SK-N-DZ (cell line): ENCODE data around the gene TIAM2.
A peak's percentile ranks its signal among the peaks of the same experiment; 100 is the strongest.
"Not testable (repeated sequence)": the region's sequence is repeated elsewhere in the genome, so short reads cannot be mapped to it uniquely, and the experiment has no call there.

Source experiments
- DNase-seq: peaks from one replicate; pipeline ENCODE4 v3.0.0-alpha.2; 2015; ENCODE audit warnings: low spot score

Gene TIAM2

DNA sequence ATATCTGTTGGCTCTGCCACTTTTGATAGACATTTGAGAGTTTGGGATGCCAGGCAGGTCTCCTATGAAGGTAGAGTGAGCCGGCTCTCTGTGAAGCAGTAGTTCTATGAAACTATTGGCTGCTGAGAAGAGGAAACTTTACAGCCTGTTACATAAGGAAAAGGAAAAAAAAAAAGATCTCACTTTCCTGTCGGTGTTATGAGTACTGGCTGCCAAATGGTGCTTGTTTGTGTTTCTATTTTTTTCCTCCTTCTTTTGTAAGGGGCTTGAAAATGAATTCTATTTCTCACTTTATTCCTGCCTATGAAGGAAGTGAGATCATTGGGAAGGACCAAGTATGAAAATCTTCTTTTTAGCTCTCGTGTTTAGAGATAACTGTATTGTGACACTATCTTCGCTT lies 195.6 kb downstream of the TIAM2 start:
- no peak for DNase-seq

GRCh38 chr6:155193526-155193925 lies 198.4 kb downstream of the TIAM2 start:
- no peak for DNase-seq

DNA sequence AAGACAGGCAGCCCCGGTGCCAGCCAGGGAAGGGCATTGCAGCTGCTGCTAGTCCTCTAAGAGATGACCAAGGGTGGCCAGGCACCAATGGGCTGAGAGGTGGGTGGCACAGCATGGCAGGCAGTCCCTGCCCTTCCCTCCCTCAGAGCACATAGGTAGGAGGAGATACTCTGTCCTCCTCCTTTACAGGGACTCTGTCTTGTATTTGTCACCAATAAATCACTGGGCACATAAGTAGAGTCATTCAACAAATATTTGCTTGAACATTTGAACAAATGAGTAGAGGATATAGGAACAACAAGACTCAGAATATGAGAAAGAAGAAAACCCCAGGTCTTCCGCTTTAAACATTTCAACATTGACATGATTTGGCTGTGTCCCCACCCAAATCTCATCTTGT lies 199.3 kb downstream of the TIAM2 start:
- DNase-seq = no peak

DNA sequence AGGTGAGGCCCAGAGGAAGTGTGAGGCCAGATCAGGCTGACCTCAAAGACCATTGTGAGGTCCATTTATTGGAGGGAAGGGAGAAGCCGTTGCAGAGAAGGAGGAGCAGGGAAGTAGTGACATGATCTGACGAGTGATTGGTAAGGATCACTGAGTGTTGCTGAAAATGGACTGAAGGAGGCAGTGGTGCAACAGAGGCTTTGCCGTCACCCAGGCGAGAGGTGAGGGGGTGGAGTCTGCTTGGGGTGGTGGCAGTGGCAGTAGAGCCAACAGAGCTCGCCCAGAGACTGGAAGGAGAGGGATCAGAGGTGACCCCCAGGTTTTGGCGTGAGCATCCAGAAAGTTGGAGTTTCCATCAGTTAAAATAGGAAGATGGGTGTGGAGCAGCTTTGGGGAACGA lies 200.8 kb downstream of the TIAM2 start:
- DNase-seq = no peak

GRCh38 chr6:155196911-155197310 lies 201.8 kb downstream of the TIAM2 start:
- DNase-seq = no peak

- DNase-seq = no peak
These were observed 202.8 kb downstream of the TIAM2 start for GRCh38 chr6:155197932-155198331.

DNA sequence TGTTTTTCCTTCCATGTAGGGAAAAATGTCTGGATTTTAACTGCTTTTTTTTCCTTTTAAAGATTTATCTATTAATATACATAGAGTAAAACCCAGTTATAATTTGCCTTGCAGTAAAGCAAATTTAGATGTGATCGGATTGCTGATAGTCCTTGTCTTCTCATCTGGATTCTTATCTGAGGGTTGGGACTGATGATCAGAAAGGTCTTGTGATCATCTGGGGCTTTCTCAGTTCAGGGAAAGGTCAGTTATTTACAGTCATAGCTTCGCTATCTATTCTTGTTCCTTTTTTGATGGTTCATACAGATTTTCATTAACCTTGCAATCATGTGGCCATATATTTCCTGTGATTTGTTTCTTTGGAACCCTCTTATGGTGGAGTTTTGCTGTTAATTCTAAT lies 204.9 kb downstream of the TIAM2 start:
- no peak for DNase-seq

GRCh38 chr6:155201461-155202226 lies 206.5 kb downstream of the TIAM2 start:
- no peak for DNase-seq

GRCh38 chr6:155207223-155207622 lies 212.1 kb downstream of the TIAM2 start:
- DNase-seq = no peak

- DNase-seq = no peak
These were observed 217.0 kb downstream of the TIAM2 start for GRCh38 chr6:155212106-155212505.

GRCh38 chr6:155212616-155213380 lies 217.7 kb downstream of the TIAM2 start:
- DNase-seq = no peak

DNA sequence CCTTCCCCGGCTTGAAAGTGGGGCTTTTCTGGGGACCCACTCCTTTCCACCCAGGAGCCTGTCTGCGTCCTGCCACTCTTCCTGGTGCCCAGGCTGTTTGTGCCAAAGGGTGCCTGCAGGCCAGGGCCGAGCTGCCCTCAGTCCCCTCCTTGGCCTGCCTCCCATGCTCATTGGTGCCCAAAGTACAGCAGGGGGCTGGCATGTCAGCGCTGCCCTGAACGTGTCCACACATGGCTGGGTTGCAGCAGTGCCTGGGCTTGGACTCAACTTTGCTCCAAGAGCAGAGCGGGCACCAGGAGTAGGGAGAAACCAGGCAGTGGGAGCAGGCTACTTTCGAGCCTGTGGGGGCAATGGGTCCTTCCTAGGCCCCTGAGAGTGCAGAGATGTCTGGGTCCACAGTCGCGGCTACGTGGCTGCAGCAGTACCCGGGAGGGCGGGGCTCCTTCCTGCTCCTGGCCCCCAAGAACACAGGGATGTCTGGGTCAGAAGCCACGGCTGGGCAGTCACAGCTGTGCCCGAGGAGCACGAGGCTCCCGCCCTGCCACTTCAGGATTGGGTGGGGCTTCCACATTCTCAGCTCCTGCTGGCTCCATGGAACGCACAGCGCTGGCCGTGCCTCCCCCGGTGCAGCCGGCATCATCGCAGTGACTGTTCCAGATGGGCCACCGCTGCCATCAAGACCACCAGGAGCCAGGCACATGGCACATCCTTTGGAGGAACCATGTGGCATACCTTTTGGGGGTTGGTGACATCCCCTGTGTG lies 218.7 kb downstream of the TIAM2 start:
- DNase-seq = no peak

- DNase-seq = no peak
These were observed 220.8 kb downstream of the TIAM2 start for GRCh38 chr6:155215906-155216305.

DNA sequence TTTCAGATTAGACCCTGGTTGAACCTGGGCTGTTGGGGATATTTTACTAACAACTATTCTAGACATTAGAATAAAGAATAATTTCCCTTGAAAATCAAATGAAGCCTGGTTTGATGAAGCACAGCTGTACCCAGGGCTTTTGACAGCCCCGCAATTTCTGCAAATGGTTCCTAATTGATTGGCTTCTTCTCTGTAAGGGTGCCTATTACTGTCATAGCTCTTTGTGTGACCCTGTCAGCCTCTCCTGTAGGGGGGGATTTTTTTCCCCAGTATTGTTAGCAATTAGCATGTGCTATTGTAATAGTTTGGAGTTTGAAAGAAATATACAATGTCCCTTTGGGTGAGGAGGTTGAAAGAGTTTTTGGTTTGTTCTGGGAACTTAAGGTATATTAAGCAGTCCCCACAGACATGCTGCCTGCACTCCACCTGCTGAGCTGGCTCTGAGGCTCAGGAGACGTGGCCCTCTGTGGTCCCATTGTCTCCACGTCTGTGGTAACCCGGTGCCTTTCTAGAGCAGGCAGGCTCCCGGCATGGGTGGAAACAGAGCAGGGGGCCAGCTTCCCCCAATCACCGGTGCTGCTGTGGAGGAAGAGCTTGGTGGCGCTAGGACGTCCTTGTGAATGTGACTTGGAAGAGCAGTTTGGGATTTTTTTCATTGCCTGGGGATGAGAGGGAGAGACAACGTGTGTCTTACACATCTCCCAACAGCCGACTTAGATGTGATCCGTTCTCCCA lies 221.4 kb downstream of the TIAM2 start:
- peak; percentile 69 for DNase-seq

- DNase-seq = not testable (repeated sequence)
These were observed 223.6 kb downstream of the TIAM2 start for GRCh38 chr6:155218711-155219110.

DNA sequence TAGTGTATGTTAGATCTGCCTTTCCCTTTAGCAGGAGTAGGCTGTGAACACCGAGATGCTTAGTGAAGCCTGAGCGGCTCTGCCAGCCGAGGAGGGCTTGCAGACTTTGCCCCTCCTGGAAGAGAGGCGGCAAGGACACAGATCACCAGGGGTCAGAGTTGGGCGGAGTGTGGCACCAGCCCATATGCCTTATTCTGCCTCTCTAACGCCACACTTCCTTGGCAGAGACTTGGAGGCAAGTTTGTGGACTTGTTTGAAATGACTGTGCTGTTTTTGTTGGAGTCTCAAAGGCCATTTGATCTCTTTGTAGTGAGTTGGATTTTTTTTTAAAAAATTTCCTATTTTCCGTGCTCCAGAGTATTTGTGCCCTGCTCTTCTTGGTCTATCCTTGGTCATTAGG lies 224.2 kb downstream of the TIAM2 start:
- no peak for DNase-seq

DNA sequence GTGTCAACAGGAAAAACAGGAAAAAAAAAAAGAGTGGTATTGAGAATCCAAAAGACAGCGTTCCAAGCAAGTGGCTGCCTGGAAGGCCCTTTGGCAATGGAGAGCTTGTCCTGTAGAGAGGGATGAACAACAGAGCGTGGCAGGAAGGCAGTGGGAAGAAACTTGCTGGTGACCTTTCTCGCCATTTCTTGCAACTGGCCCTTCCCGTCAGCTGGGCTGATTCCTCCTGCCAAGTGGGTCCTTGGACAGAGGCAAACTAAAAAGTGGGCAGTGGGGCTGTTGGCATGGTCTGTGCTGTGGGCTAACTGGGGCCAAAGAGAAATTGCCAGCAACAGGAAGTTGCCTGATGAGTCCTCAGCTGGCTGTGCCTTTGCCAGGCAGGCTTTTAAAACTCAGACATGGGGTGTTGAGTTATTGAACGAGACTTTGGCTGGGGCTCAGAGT lies 224.8 kb downstream of the TIAM2 start:
- DNase-seq = no peak

GRCh38 chr6:155221086-155221485 lies 226.0 kb downstream of the TIAM2 start:
- no peak for DNase-seq

- DNase-seq = no peak
These were observed 227.4 kb downstream of the TIAM2 start for GRCh38 chr6:155222506-155222905.

GRCh38 chr6:155223646-155224451 lies 228.7 kb downstream of the TIAM2 start:
- no peak for DNase-seq

GRCh38 chr6:155224618-155225017 lies 229.5 kb downstream of the TIAM2 start:
- no peak for DNase-seq
